EL (cell line): ENCODE measurements around the gene CRHR2.

ENCODE experiments used
- DNase-seq: peaks from one replicate; pipeline ENCODE4 v3.0.0-alpha.2; 2016

The CRHR2 gene

DNA sequence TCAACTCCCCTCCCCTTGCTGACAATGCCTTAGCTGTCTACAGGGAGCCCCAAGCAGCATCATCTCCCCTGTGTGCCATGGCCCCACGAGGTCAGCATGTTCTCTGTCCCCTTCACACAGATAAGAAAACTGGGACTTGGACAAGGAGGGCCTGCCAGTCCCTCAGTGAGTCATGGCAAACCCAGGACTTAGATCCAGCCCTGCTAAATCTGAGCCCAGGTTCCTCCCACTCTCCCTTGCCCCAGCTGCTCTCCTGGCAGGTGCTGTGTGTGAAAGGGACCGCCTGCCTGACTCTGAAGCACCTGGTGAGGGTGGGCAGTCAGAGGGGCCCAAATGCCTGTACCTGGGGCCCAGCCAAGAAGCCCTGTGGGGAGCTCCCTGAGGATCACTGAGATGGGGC is 7.4 kb downstream of the CRHR2 start:
- DNase-seq: no peak

GRCh38 chr7:30674420-30674819 is 7.8 kb downstream of the CRHR2 start:
- no peak for DNase-seq

- peak; percentile 53 for DNase-seq
Observed at GRCh38 chr7:30671793-30672465, 10.3 kb downstream of the CRHR2 start.

DNA sequence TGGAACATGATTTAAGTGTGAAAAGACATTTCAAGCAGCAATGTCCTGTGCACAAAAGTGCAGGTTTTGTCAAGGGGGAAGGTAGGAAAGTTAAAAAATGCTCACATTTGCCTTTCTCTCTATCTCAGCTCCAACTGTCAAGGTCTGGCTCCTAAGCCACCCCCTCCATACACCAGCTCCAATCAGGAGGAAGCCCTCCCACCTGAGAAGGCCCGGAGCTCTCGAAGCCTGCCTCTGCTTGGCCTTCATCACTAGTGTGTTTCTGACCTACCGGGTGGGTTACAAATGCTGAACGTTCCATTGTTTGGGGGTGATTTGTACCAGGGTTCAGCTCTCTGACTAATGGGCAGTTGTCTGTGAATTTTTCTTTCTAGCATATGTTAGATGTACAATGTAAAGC is 14.2 kb downstream of the CRHR2 start:
- no peak for DNase-seq

DNA sequence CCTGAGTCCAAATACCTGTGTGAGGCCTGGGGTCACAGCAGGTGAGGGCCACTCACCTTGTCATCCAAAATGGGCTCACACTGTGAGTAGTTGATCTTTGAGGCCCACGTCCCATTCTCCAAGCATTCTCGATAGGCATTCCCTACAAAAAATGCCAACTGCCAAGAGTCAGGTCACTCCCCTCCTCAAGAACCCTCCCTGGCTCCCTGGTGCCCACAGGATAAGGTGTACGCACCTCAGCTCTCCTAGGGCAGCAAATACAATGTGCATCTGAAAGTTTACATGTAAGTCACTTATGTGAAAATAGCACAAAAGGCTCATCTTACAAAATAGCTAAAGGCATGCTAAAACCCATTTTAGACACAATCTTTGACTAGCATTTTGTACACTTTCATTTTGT is 15.1 kb downstream of the CRHR2 start:
- DNase-seq: no peak

DNA sequence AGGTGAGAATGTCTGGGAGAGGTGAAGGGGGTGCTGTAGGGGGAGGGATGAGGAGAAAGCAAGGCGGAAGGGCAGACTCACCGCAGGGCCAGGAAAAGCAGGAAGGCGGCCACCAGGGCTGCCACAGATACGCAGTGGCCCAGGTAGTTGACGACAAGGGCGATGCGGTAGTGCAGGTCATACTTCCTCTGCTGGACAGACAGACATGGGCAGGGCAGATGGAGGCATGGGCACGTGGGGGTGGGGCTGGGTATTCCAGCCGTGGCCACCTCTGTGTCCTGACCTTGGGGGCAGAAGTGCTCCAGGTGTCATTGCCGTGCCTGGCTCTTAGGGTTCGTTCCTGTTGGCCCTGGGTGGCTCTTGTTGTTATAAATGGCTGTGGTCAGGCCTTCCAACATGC is 16.8 kb downstream of the CRHR2 start:
- no peak for DNase-seq

DNA sequence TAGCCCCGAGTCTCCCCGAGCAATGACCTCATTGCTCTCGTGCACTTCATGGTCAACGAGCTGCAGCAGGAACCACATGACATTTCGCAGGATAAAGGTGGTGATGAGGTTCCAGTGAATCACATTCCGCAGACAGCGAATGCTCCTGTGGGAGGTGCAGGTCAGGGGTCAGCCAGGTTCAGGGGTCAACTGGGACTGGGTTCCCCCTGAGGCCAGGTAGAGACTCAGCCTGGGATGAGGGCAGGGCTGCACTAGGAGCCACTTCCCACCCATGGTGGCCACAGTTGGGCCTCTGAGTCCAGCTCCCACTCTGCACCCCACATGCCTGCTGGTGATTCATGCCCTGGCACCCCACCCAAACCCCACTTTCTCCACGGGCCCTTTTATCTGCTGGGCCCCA is 17.2 kb downstream of the CRHR2 start:
- no peak for DNase-seq

DNA sequence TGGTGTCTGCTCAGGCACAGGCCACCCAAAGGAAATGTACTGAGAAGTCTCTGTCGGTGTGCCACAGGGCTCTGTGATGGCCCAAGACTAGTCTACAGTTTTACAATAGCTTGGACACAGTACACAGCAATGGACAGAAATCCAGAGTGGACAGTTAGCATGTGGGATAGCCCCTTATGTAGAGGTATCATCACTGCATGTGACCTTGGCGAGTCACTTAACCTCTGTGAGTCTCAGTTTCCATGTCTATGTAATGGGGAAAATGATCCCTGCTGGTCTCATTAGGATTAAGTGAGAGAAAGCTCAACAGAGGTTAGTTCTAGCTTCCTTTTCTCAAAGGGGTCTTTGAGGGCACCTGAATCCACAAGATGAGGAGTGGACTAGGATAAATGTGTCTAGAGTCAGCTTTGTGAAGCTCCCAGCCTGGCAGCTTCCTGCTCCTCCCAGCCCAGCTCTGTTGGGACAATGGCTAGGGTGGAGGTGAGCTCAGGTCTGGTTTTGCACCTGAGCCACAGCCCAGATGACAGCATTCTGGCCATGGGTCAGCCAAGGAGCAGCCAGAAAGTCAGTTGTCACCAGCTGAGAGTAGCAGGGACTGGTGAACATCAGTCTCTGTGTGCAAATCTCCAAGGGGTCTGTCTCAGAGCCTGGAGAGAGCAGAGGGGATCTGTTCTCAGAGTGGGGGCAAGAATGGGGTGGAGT is 17.9 kb downstream of the CRHR2 start:
- no peak for DNase-seq

DNA sequence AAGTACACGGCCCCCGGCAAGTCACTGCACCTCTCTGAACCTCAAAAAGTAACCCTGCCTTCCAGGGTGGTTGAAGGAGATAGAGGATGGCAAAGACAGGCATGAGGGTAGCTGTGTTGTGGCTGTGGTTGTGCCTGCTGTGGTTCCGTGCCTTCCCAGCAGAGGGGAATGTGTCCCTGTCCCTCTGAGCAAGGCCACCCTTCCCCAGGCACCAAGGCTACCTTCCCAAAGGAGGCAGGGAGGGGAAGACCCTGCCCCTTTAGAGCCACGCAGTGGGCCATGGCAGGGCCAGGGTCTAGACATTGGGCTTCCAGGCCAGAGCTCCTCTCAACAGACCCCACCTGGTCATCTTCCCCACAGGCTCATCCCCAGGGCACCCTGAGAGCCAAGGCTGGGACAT is 18.8 kb downstream of the CRHR2 start:
- no peak for DNase-seq

DNA sequence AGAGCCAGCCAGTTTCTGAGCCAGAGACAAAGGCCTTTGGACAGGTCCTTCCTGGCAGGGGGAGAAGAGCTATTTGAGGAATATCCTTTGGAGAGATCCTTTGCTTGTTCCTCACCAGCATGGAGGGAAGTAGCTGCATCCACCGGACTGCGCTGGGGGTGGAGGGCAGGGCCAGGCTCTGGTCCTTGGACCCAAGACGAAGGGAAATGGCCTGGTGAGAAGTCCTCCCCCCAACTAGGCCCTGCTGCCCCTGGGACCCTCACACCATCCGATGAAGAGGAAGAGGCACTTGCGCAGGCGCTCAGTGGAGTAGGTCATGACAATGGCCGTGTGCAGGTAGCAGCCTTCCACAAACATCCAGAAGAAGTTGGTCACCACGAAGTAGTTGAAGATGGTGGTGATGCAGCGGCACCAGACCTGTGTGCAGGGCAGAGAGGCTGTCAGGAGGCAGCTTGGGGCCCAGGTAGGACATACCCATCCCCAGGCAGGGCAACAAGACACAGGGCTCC is 19.8 kb downstream of the CRHR2 start:
- DNase-seq: no peak

DNA sequence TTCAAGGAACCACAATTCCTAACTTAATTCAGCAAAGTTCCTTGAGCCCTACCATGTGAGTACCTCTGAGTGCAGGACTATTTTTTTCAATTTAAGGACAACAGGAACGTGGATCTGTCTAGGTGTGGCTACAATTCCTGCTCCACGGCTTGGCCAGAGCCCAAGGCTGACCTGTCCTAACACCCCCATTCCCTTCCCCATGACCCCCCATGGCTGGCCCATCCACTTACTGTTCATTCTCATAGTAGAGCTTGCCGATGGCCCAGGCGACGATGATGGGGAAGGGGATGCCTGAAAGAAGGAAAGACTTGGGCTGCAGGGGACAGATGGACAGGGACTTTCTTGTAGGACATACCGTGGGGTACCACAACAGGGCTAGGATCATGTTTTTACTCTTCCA is 20.3 kb downstream of the CRHR2 start:
- no peak for DNase-seq

GRCh38 chr7:30660331-30661255 is 21.7 kb downstream of the CRHR2 start:
- no peak for DNase-seq

DNA sequence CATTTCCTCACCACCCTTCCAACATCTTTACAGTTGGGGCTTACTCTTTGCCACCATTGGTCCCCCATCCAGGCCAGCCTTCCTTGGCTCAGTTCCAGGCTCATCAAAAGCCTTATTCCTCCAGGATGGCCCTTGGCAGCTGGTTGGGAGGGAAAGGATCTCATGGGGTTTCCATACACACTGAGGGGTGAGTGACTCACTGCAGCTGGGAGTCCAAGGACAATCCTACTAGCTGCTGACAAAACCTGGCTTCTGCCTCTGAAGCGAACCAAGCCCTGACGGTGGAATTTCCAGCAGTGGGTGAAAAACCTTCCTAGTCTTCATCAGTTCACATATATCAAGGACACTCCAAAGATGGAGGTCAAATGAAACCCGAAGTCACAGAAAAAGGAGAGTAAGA is 22.9 kb downstream of the CRHR2 start:
- no peak for DNase-seq

- no peak for DNase-seq
Observed at GRCh38 chr7:30658479-30659074, 23.7 kb downstream of the CRHR2 start.

DNA sequence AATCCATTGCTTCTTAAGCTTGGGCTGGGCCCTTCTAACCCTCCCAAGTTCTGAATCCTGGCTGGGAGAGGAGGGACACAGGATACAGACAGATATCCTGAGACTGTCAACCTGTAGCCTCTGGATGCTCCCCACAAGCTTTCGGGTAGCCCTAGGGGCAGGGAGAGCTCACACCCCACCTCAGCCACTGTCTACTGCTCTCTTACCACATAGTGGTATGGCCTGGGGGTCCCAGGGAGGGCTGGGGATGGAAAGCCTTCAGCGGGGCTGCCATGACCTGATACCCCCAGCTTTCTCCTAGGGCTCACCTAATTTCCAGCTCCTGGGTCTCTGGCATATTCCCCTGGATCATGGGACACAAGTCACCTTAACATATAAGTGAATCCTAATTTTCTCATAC is 25.1 kb downstream of the CRHR2 start:
- DNase-seq: no peak

DNA sequence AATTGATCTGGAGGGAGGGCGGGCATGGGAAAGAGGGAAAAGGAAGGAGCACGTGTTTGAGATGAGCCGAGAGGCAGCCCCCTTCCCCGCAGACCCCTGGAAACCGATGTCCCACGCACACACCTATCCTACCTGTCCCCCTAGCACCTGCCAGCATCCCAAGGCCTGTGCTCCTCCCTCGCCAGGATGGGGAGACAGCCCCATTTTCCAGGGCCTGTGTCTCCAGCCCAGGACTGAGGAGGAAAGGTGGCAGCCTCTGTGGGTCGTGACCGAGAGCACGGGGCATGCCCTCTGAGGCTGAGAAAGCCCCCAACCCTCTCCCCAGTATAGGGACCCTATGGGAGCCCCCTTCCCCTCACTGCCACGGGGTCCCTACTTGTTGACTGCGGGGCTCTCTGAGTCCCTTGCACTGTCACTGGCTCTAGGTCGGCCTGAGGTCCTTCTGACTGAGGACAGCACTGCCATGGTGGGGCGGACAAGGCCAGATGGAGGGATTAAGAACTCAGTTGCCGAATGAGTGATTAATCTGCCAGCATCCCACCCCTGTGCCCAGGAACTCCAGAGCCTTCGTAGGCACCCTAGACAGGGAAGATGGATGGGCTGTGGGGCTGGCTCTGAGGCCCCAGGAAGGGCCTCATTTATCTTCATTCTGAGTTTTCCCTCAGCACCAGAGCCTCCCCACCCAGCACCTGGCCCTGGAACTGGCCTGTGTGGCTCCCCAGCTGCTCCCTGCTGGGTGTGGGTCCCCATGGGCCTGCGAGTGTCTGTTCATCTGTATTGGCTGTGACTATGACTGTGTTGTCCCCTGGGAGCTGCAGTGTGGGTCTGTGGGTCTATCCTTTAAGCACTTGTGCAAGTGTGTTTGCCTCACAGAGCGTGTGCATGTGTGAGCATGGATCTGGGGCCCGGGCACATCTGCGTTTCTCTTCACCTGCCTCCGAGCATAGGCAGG is 26.0 kb downstream of the CRHR2 start:
- no peak for DNase-seq

DNA sequence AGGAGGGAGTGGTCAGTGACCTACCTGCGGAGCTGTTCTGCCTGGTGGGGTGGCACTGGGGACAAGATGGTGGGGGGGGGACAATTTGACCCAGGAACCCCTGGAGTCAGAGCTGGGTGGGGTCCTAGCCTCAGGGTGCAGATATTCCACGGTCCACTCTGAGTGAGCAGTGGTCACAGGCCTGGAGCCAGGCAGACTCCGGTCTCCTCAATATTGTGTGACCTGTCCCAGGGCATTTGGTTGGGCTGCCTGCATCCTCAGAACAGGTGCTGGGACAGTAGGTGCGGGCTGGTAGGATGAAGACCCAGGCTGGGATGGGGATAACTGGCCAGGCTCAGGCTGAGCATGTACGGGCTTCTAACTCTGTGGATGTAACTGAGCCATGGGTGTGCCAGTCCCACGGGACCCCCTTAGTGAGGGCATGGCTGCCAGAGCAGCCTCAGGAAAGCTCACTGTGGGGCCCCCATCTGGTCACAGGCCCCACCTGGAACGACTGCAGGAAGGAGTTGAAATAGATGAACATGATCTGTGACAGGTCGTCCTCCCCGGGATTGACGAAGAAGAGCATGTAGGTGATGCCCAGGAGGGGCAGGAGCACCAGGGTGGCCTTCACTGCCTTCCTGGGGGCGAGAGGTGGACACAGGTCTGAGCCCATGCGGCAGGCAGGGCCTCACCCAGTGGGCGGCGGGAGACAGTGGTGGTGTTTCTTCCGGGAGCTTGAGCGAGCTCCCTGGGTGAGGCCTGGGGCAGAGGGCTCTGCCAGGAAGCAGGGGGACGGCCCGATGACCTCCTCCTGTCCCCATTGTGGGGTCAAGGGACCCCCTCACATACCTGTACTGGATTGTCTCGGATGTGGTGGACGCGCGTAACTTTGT is 26.9 kb downstream of the CRHR2 start:
- DNase-seq: no peak

DNA sequence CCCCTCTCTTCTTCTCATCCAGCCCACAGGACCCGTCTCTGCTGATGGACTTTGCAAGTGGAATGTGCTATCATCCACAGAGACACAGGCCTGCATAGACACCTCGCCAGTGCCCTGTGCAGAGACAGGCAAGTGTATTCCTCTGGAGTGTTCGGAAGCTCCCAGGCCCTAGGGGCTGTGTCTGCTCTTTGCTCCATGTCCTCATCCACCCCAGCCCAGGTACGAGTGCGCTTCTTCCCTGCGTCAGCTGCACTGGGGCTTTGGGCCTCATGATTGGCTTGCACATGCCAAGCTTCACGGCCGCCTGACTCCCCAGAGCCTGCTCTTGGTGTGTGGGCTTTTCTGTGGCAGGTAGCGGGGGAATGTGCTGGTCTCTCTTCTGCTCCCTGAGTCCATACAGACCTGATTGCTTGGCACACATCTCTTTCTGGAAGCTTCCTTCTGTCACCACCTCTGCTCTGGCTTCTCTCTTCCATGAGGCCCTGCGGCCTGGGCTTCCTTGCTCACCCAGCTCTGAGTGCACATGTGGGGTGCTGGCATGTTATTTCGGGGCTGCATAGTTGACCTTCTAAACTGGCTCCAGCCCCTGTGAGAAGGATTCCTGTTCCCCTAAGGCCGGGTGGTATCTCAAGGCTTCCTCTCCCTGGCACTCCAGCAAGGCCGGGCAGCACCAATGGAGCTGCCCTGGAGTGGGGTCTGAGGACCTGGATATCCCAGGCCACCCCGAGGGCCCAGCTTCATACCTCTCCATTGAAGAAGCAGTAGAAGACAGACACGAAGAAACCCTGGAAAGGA is 27.8 kb downstream of the CRHR2 start:
- no peak for DNase-seq

DNA sequence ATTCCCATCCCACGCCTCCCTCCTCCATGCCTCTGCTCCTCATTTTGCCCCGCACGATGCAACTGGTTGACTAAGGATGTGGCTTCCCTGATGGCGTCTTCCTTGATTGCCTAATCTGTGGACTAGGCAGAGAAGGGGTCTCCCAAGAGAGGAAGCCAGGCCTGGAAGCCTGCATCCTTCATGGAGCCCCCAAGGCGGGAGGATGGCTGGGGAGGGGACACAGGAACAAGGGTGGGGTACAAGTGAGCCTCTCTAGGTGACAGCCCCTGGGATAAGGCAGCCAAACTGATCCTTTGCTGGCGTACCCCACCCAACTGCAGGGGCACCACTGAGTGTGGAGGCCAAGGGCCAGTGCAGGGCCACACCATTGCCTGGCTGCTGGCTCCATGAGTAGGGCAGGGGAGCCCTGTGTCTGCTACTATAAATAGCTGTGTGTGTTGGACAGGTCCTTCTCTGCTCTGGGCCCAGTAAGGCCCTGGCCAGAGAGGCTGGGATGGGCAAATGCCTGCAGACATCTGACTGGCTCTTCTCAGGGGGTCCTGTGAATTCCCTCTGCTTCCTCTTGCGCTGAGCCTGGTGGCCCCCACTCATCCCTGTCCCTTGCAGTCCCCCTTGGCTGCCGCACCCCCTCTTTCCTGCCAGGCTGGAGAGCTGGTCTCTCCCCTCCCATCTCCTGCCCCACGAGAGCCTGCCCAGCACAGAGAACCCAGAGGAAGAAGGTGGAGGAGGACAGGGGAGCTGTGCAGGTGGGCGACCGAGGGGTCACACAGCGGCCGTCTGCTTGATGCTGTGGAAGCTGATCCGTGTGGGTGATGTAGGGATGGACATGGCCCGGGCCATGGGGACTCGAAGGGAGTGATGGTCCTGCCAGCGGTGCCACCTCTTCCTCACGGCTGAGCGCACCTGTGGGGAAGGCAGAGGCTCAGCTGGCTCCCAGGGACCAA is 29.3 kb downstream of the CRHR2 start:
- DNase-seq: no peak
